ENCODE measurements around the gene GRHL3. TPM values are rescaled to one million over a fixed set of nuclear protein-coding genes. Genes with fewer than 3 reads are reported as not detected.

Gene GRHL3
- not detected for total RNA-seq

DNA sequence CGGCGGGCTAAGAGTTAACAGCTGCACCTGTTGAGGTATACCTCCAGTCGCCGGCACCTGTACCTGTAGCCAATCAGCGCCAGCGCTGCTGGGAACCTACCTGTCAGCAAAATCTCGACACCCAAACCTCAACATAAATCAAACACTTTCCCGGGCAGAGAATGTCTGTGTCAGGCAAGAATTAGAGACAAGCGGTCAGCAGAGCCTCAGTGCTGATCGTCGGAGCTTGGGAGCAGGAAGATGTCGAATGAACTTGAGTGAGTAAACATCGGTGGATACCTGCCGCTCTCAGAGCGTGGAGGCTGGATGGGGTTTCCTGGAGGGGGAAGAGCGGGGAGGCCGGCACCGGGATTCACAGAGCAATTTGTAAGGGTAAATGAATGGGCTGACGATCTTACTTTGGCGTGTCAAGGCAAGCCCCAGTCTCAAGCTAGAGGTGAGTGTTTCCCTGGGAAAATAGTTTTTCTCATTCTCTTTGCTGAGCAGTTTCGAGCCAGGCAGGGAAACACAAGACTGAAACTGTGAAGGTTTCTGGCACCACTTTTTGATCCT lies at the start of gene GRHL3:
TSS of gene GRHL3 (plus strand) at position 46 of the 552 bp plus-strand sequence. CDS start at position 241, 195 bp downstream.

Other genes with a start within 250 kb of the GRHL3 start
- not detected for gene MYOM3, start 207.2 kb upstream of the GRHL3 start, total RNA-seq
- not detected for gene IL22RA1, start 176.2 kb upstream of the GRHL3 start, total RNA-seq
- gene IFNLR1, start 132.1 kb upstream of the GRHL3 start, total RNA-seq: 1 to 10 TPM; 2.1 to 2.7 TPM
- gene STPG1, start 94.4 kb downstream of the GRHL3 start, total RNA-seq: 1 to 10 TPM; 6.5 to 6.8 TPM
- 10 to 100 TPM; 77.5 to 81.6 TPM for gene NIPAL3, start 96.4 kb downstream of the GRHL3 start, total RNA-seq
- gene RCAN3, start 183.5 kb downstream of the GRHL3 start, total RNA-seq: 100 to 1,000 TPM; 150 to 151 TPM
- not detected for gene NCMAP, start 236.7 kb downstream of the GRHL3 start, total RNA-seq

Data from activated naive CD4-positive, alpha-beta T cell treated with anti-CD3 and anti-CD28 coated beads, Interleukin-2, amount 10 ng/mL, durations not matched to agents 5 hours and 36 hours (primary cell).